GM23248 (cell line): ENCODE data around the gene ZNF124.

ENCODE experiments used
- EZH2 ChIP-seq: fragments of 200-600 bp; sonication (generic); IDR thresholded peaks from 2 replicates; pipeline ENCODE4 v1.6.1; 2018; ENCODE audit warnings: antibody characterized with exemption, mild to moderate bottlenecking; ENCODE audit not compliant: insufficient read depth, poor library complexity, severe bottlenecking
- EZH2phosphoT487 ChIP-seq: fragments of 200-600 bp; sonication (generic); IDR thresholded peaks from 2 replicates; pipeline ENCODE4 v1.6.1; 2018; ENCODE audit warnings: antibody characterized with exemption, moderate library complexity, mild to moderate bottlenecking, low read depth; ENCODE audit not compliant: insufficient read depth

DNA sequence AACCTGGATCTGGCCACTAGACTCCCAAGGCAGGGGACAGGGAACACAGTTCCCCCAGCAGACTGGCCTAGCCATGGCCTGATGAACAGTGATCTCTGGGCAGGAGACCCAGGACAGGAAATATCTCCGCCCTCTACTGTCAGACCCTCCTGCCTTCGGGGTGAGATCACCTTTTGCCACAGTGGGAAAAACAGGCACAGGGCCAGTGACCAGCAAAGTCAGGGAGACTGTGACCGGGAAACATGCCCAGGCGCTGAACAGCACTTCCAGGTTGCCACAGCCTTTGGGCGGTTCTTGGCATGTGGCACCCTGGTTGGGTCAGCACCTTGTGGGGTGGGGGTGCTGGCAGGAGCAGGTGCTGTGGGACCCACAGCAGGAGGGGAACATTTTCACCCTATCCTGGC is 58.7 kb downstream of the ZNF124 start:
- TF ChIP-seq EZH2 (no peak), EZH2phosphoT487 (no peak)
